ENCODE measurements around the gene CAMK1G.

The CAMK1G gene

GRCh38 chr1:209583408-209583807 is at the start of gene CAMK1G:
TSS of gene CAMK1G (plus strand) at chr1:209583714. CDS start at chr1:209594984, 11,270 bp downstream.
- no peak for DNase-seq

GRCh38 chr1:209534496-209535250 is 48.8 kb upstream of the CAMK1G start:
- no peak for DNase-seq

GRCh38 chr1:209536843-209537242 is 46.7 kb upstream of the CAMK1G start:
- DNase-seq = no peak

GRCh38 chr1:209537336-209538114 is 46.0 kb upstream of the CAMK1G start:
- no peak for DNase-seq

GRCh38 chr1:209539576-209539975 is 43.9 kb upstream of the CAMK1G start:
- no peak for DNase-seq

GRCh38 chr1:209542585-209542984 is 40.9 kb upstream of the CAMK1G start:
- no peak for DNase-seq

GRCh38 chr1:209544098-209544497 is 39.4 kb upstream of the CAMK1G start:
- DNase-seq = no peak

- no peak for DNase-seq
These were observed 38.1 kb upstream of the CAMK1G start for GRCh38 chr1:209545423-209545822.

- DNase-seq = no peak
These were observed 37.0 kb upstream of the CAMK1G start for GRCh38 chr1:209546390-209547085.

- no peak for DNase-seq
These were observed 35.9 kb upstream of the CAMK1G start for GRCh38 chr1:209547626-209548025.

GRCh38 chr1:209549443-209550205 is 33.9 kb upstream of the CAMK1G start:
- DNase-seq = no peak

- DNase-seq = no peak
These were observed 33.0 kb upstream of the CAMK1G start for GRCh38 chr1:209550519-209550918.

- no peak for DNase-seq
These were observed 30.9 kb upstream of the CAMK1G start for GRCh38 chr1:209552406-209553264.

GRCh38 chr1:209554761-209555611 is 28.5 kb upstream of the CAMK1G start:
- no peak for DNase-seq

- DNase-seq = no peak
These were observed 27.3 kb upstream of the CAMK1G start for GRCh38 chr1:209556162-209556690.

GRCh38 chr1:209557221-209557620 is 26.3 kb upstream of the CAMK1G start:
- no peak for DNase-seq

- DNase-seq = no peak
These were observed 23.0 kb upstream of the CAMK1G start for GRCh38 chr1:209560529-209560928.

GRCh38 chr1:209560952-209561351 is 22.6 kb upstream of the CAMK1G start:
- no peak for DNase-seq

- DNase-seq = no peak
These were observed 22.0 kb upstream of the CAMK1G start for GRCh38 chr1:209561532-209561931.

- no peak for DNase-seq
These were observed 18.7 kb upstream of the CAMK1G start for GRCh38 chr1:209564849-209565248.
